Astrocyte of the cerebellum (primary cell): ENCODE data around the gene AADAT.
"Not testable (repeated sequence)": the region's sequence is repeated elsewhere in the genome, so short reads cannot be mapped to it uniquely, and the experiment has no call there.

ENCODE experiments used
- DNase-seq: peaks from one replicate; pipeline ENCODE4 v3.0.0-alpha.2; 2011; ENCODE audit warnings: low read depth
- H3K4me3 ChIP-seq: 2 replicates; pipeline ENCODE4 v1.5.1; 2011; ENCODE audit warnings: mild to moderate bottlenecking, low read depth, low read length, moderate library complexity
- in situ Hi-C: cut with HindIII; loops from 2 replicates; pipeline ENCODE4 v1.10.0; 2017; ENCODE audit warnings: low sequenced_read_pairs
- TF ChIP-seq, protein P1 (sequence below): IDR thresholded peaks from 2 replicates; pipeline ENCODE4 v1.5.1; 2012; ENCODE audit warnings: low read length, low read depth, moderate library complexity, mild to moderate bottlenecking; ENCODE audit errors: missing control alignments

AADAT gene

DNA sequence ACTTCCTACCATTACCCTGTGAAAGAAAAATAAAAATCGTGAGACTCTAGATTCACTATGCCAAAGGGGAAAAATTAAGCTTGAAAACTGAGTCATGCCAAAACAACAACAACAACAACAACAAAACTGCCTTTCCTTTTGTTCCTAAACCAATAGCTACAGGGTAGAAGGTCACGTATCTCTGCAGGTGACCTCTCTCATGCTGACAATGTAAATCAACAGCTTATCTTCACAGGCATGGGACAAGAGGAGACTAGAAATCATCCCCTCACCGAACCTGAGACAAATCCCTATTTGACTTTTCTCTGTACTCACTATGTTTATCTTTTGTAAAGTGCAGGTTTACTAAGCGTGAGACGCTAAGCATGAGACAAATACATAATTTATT is 20.5 kb upstream of the AADAT start:
- in situ Hi-C loops: no loop called here
- TF ChIP-seq, protein P1, sequence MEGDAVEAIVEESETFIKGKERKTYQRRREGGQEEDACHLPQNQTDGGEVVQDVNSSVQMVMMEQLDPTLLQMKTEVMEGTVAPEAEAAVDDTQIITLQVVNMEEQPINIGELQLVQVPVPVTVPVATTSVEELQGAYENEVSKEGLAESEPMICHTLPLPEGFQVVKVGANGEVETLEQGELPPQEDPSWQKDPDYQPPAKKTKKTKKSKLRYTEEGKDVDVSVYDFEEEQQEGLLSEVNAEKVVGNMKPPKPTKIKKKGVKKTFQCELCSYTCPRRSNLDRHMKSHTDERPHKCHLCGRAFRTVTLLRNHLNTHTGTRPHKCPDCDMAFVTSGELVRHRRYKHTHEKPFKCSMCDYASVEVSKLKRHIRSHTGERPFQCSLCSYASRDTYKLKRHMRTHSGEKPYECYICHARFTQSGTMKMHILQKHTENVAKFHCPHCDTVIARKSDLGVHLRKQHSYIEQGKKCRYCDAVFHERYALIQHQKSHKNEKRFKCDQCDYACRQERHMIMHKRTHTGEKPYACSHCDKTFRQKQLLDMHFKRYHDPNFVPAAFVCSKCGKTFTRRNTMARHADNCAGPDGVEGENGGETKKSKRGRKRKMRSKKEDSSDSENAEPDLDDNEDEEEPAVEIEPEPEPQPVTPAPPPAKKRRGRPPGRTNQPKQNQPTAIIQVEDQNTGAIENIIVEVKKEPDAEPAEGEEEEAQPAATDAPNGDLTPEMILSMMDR: no peak
- DNase-seq: no peak
- H3K4me3 ChIP-seq: no peak overlapping the region

- H3K4me3 ChIP-seq: no peak overlapping the region
- DNase-seq: no peak
- in situ Hi-C loops: no loop called here
- TF ChIP-seq, protein P1: no peak
Observed at GRCh38 chr4:170109586-170110284, 20.0 kb upstream of the AADAT start.

DNA sequence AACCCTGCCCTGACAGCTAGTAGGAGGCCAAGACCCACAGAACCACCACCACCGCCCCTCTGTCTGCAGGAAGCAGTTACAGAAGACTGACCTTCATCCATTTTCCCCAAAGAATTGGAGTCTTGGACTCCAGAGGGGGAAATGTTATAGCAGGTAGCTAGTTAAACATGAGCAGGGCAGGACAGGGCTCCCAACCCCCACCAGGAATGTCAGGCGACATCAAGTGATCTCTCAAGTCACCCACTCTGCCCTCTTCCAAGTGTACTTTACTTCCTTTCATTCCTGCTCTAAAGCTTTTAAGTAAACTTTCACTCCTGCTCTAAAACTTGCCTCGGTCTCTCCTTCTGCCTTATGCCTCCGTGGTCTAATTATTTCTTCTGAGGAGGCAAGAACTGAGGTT is 17.1 kb upstream of the AADAT start:
- no peak for DNase-seq
- in situ Hi-C loops: no loop called here
- no peak overlapping the region for H3K4me3 ChIP-seq
- TF ChIP-seq, protein P1: no peak

DNA sequence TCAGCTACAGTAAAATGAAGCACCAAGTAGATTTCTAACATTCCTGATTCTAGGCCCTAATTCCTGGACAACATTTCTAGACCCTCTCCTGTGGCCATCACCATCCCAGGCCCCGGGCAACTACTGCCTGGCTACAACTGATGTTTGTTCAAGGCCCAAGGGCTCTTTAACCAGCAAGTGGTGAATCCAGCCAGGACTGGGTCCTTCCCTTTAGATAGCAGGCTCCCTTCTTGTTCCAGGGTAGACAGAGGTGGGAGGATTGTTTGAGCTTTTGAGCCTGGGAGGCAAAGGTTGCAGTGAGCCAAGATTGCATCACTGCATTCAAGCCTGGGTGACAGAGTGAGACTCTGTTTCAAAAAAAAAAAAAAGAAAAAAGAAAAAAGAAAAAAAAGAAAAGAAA is 12.7 kb upstream of the AADAT start:
- no peak for DNase-seq
- TF ChIP-seq, protein P1: no peak
- in situ Hi-C loops: no loop called here
- H3K4me3 ChIP-seq: no peak overlapping the region

GRCh38 chr4:170098171-170098570 is 8.4 kb upstream of the AADAT start:
- in situ Hi-C loops, H3K4me3 ChIP-seq, DNase-seq: not testable (repeated sequence)

DNA sequence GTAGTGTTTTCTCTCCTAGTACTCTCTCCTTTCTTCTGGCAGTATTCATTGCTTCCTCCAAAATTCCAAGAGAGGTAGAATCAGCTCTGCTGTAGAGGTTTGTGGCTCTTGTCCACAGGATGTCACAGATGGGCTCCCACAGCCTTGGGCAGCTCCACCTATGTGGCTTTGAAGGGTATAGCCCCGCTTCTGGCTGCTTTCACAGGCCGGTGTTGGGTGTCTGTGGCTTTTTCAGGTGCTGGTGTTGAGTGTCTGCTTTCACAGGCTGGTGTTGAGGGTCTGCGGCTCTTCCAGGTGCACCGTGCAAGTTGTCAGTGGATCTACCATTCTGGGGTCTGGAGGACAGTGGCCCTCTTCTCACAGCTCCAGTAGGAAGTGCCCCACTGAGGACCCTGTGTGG is 7.9 kb upstream of the AADAT start:
- DNase-seq: no peak
- in situ Hi-C loops: no loop called here
- H3K4me3 ChIP-seq: no peak overlapping the region
- TF ChIP-seq, protein P1: no peak

- no peak overlapping the region for H3K4me3 ChIP-seq
- no peak for DNase-seq
- TF ChIP-seq, protein P1: no peak
- in situ Hi-C loops: no loop called here
Observed at GRCh38 chr4:170093973-170094535, 4.3 kb upstream of the AADAT start.
